GM18502 (cell line): ENCODE measurements around the gene CCDC9.

Source experiments
- ATAC-seq: cut with Tn5 transposase; IDR thresholded peaks from one replicate; pipeline ENCODE4 v1.9.1; 2021; ENCODE audit warnings: mild to moderate bottlenecking; ENCODE audit not compliant: unreplicated experiment, poor library complexity

CCDC9 gene

DNA sequence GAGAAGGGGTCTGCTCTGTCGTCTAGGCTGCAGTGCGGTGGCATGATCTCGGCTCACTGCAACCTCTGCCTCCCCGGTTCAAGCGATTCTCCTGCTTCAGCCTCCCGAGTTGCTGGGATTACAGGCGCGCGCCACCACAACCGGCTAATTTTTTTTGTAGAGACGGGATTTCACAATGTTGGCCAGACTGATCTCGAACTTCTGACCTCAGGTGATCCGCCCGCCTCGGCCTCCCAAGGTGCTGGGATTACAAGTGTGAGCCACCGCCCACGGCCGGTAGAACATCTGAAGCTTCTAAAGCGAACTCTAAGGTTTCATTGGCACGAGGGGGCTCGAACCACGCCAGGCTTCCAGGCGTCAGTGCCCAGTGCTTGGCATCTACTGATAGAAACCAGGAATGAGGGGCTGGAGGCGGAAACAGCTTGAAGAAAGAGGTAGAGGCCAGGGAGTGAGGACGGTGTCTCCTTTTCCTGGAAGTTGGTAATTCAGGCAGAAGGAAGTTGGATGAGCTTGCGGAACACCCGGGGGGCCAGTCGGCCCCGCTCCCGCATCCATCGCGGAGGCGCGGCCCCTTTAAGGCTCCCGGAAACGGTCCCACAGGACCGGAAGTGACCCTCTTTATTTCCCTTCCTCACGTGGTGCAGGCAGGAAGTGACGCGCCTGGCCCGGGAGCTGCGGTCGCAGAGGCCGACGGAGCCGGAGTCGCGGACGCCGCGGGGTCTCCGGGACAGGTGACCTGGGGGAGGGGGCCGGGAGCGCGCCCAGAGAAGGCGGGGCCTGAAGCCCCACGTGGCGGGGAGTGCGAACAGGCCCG is at the start of gene CCDC9:
TSS of gene CCDC9 (plus strand) at position 647 of the 814 bp plus-strand sequence. CDS start 1,876 bp downstream, outside the sequence.
- peak; percentile 48 for ATAC-seq

DNA sequence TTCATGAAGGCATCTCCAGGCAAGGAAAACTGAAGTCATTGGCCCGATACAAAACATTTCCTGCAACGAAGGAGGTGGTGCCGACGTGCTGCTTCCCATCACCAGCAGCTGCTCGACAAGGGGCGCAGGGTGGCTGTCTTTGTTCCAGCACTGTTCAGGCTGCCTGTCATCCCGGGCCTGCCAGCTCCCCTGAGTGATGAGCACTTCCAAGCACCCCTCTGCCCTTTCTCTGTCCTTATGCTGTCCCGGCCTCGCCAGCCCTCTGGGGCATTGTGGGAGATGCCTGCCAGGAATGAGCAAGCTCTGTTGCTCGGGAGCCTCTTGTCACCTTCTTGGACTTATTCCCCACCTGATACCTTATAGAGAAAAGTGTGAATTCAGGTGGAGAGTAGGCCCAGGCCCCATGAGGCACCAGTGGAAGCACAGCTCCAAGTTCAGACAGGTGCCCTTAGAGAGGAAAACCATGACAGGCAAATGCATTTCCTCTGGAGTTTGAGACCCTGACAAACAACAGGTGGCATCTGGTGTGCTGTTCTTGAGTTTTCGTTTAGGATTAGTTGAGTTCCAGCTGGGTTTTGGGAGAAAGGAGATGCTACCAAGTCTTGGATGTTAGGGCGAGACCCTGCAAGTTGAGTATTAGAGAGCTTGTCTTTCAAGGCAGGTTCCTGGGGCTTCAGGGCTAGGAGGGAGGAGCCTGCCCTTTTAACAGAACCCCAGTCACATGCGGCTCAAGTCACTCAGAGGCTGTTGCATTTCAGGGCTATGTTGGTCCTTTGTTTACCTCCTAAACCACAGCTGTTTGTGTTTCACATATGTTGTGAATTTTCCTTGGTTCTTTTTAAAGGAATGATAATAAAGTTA is 46.8 kb upstream of the CCDC9 start:
- no peak for ATAC-seq

DNA sequence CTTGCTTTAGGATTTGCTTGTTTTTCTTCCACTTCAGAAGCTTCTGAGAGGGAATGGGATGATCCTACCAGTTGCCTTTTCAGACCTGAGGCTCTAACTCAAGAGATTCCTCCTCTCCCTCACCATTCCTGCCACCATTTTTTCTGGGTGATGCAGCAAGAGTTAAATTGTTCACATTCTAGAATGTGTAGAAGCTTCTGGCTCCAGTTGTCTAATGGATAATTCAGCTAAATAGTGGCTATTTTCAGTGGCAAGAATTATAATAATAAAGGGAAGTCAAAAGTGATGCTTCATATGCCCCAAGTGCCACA is 46.2 kb upstream of the CCDC9 start:
- ATAC-seq = no peak

DNA sequence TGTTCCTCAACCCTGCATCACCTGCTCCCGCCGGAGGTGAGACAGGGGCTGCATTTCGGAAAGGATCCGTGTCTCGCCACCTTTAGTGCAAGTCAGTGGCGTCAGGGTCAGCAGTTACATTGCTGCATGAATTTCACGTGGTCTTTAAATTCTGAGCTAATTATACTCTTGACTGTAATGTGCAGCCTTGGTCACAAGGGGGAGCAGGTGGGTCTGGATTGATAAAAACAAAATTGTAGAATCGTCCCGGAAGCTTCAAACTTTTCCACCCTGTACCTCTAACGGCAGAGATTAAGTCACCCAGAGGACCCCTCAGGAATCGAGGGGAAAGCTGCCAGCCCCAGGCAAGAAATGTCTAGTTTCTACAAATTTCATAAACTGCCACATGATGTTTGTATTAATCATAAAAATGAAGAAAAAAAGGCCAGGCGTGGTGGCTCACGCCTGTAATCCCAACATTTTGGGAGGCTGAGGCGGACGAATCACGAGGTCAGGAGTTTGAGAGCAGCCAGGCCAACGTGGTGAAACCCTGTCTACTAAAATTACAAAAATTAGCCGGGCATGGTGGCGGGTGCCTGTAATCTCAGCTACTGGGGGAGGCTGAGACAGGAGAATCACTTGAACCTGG is 45.5 kb upstream of the CCDC9 start:
- no peak for ATAC-seq

DNA sequence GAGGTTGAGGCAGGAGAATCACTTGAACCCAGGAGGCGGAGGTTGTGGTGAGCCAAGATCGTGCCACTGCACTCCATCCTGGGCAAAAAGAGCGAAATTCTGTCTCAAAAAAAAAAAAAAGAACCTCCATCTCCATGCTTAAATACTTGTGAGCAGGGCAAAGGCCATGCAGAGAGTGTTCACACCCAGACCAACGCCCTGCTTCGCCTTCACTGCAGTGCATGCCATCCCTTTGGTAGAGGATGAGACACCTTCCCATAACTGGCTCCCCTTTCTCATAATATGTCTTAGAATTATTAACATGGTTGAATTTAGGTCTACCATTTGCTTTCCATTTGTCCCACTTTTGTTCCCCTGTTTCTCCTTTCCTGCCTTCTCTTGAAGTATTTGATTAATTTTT is 40.7 kb upstream of the CCDC9 start:
- no peak for ATAC-seq

DNA sequence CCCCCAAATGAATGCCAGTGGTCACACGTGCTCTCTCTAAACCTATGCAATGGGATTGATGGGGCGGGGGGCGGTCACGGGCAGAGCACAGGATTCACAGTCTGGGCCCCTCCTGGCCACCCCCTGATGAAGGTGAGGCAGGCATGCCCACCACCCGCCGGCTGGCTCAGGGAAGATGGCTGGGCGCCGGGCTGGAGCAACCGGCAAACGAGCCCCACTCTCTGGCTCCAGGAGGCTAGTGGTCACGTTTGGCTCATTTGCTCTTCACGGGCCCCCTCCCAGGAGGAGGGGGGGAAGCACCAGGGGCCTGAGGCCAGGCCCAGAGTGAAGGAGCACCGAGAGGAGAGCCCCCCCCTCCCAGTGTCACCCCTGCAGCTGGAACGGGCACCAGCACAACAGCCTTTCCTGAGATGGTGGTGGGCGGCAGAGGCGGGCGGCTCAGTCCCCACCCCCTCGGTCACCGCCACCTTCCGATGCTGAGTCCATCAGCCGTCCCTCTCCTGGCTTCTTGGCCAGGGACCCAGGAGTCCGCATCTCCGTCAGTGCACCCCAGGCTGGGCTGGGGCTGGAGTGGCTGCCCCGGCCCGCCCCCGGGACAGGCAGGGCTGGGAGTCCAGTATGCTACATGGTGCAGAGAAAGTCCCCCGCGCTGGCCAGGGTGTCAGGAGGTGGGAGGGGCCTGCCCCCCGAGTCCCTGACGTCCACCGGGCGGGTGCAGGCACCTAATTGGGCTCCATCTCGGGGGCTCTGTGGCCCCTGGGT is 35.1 kb upstream of the CCDC9 start:
- ATAC-seq = no peak

DNA sequence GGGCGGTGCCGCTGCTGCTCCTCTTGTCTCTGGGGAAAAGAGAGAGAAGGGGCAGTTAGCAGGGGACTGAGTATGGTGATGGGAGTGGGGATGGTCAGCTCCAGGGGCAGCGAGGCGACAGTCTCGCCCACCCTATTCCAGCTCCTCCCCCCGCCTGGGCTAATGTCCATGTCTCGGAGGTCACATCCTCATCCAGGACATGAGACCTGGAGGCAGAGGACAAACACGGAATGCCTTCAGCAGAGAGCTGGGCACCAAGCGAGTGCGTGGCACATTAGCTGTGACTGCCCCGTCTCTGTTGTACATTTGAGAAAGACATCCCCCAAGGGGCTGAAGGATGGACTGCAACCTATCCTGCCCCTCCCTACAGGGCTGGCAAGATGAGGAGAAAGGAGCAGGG is 34.4 kb upstream of the CCDC9 start:
- no peak for ATAC-seq

DNA sequence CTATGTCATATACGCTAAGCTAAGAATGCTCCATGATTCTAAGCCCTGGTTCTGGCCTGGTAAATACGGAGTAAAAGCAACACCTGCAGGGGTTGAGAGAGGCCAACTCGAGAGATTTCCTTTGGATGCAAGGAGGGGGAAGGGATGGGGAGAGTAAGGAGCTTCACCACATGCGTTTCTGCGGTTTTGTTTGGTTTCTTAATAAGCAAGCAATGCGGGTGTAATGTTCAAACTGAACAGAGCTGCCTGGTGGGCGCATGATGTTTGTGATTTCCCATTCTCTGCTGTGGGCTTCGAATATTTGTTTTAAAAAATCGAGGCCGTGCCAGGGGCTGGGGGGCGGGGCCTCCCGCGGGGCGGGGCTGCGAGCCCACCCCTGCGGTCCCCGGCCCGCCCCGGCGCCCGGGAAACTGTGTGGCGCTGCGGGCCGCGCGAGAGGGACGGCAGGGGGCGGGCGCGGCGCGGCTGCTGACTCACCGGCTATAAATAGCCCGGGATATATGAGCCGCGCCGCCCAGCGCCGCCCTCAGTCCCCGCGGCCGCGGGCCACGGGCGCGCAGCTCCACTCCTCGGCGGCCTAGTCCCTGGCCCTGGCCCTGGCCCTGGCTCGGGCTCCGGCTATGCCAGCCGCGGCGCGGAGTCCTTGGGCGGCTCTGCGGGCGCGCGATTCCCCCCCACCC is 30.4 kb upstream of the CCDC9 start:
- peak; percentile 40 for ATAC-seq

DNA sequence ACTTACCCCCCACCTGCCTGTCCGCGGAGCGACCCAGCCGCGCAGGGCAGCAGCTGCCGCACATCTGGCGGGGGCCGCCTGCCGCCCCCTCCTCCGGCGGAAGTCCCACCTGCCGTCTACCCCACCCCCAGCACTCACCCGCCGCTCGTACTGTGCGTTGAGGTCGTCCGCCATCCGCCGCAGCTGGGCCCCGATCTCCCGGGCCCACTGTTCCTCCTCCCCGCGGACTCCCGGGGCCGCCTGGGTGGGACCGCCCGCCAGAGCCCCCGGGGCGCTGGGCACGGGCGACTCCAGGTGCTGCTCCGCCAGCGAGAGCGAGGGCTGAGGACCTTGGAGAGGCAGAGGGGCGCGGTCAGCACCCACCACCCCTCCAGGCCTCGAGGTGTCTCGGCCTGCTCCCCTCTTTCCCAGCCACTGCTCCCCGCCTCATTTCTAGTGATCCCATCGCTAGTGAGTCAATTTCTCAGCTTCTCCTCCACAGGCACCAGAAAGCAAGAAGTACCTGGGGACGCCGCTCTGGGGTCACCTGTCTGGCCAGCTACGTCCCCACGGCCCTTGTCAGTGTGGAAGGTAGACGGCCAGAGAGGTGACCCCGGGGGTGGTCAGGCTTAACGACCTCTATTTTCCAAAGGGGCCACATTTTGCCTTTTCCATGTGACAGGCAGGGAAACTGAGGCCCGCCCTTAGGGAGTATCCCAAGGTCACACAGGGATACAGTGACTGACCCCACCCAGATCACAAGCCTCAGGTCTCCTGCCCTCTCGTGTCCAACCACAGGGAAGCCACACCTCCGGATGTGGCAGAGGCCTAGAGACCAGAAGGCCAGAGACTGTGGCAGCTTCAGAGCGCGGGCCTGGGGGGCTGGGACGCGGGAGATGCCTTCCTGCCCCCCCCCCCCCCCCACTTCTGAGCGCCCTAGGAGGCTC is 29.6 kb upstream of the CCDC9 start:
- peak; percentile 24 for ATAC-seq

DNA sequence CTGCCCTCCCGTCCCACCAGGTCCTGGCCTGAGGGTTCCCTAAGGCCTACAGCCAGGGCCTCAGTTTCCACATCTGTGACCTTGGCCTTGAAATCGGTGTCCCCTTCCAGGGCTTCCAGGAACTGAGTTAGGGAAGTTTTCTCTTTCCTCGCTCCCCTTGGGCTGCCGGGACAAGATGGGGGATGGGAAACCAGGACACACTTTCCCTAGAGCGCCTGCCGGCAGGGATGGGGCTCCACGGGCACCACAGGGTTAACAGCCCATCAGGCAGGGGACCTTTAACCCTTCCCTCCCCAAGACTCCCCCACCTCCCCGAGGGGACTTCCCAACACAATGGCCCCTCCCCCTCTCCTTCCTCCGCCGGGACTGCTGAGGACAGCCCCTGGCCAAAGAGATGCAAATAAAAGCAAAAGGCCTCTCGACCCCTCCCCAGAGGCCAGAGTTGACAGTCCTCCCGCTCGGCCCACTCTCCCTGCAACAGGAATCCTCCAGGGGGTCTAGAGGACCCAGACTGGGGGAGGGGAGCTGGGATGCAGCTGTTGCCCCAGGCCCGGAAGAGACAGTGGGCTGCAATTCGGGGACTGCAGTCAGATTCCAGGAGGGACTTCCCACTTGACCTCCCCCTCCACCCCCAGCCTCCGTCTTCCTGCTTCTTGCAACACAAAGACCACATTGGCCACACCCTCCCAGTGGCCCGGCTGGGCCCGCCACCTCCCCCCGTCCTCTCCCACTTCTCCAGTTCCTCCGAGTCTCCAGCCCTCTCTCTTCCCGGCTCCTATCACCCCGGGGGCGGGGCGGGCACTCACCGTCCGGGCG is 28.8 kb upstream of the CCDC9 start:
- ATAC-seq = no peak

DNA sequence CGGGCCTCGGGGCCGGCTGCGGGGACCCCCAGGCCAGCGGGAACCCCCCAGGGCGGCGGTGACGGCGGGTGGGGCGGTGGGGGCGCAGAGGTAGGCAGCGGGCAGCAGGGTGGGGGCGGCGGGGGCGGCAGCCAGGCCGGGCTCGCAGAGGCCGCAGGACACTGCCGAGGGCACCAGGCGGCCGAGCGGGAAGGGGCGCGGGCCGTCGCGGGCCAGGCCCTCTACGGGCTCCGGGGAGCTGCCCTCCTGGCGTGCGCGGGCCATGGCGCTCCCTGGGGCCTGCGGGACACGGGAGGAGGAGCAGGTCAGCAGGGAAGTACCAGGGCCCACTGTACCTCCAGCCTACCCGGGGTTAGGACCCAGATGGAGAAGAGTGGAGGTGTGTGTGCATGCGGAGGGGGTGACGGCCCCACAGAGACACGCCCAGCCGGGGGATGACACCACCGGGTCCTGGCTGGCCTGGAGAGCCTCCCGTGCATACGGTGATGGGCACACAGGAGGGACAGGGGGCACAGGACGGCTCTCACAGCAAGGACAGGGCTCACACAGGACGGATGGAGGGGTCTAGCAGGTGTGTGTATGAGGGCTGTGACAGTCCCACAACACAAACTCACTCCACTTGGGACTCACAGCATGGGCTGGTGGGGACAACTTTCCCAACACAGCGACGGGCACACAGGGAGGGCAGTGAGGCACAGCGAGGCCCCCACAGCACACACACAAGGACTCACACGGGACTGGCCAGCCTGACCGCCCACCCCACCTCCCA is 28.0 kb upstream of the CCDC9 start:
- ATAC-seq = no peak

DNA sequence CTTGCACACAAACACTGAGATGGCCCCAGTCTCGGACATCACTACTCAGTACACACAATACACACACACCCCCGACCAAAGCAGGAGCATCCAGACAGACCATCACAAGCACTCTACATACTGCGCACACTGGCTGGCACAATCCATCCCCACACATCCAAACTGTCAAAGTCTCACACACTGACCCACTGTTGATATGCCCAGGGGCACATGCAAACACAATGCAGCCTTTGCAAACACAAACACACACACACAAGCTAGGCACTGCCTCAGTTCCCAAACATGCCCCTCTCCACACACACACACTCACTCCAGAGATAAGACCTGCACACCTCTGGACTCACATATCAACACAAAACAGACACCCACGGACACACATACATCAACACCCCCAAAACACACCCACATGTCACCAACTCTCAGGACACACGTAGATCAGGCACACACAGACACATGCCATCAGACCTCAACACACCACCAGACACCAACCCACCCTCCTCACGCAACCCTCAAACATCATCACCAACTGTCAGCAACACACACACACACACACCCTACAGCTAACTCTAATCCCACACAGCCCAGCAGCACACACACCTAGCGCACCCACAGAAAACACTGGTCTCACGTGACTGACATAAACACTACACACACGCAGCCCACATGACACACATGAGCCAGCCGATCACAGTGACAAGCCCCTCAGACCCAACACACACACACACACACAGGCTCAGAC is 27.2 kb upstream of the CCDC9 start:
- ATAC-seq = no peak

DNA sequence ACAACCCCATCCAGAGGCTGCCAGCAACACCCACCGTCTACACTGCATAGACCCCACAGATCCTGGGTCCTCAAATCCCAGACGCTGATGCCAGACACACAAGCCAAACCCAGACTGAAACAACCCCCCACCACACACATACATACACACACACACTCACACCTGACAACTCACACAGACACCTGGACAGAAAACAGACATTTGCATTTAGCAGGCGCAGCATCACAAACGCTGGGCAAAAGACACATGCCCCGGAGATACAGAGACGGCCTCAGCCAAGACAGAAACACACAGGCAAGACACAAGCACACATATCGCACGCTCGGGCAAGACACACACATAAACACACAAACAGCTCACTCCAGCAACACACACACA is 26.7 kb upstream of the CCDC9 start:
- ATAC-seq = no peak

DNA sequence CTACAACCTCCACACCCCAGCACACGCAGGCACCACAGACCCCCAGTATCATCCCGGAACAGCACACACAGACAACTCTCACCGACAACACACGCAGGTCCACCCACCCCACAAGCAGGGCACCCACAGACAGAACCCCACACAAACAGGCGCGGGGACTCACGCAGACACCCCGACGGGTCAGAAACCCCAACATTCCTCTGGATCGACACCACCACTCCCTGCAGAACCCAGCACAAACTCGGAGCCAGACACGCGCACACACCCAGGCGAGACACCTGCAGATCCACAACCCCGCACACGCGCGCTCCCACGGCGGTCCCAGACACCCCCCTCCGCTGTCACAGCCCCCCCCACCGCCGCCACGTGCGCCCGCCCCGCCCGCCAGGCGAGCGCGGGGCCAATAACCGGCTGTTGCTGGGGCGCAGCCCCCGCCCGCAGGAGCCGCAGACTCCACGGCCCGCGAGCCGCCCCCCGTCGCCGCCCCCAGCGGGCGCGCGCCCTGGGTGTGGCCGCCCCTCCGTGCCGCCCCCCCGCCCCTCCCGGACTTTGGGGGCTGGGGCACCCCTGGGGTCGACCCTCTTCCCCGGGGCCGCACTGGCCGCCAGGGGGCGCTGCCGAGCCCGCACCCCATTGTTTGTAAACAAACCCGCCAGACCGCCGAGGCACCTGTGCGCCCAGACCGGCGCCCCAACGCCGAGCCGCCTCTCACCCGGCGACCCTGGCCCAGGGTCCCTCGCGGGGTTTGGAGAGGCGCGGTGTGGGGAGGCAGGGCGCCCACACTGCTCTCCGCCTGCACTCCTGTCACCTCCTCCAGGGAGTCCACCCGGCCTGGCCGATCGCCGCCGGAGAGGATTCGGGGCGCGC is 26.0 kb upstream of the CCDC9 start:
- ATAC-seq = peak; percentile 26

DNA sequence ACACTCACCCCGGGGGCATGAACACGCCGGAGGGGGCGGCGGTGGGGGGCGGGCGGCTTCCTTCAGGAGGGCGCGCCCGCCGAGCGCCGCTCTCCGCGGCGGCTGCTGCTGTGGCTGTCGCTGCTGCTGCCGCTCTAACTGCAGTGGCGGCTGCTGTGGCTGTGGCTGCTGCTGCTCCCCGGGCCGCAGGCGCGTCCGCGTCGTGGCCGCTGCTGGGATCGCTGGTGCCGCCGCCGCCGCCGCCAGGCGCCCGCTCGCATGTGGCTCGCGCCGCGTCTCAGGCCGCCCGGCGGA is 25.5 kb upstream of the CCDC9 start, which contains the start of gene BBC3:
TSS of gene BBC3 (minus strand) at position 279 of the 294 bp plus-strand sequence. CDS start 2,768 bp downstream, outside the sequence.
- no peak for ATAC-seq
